ENCODE measurements around the gene LMAN2L.

DNA sequence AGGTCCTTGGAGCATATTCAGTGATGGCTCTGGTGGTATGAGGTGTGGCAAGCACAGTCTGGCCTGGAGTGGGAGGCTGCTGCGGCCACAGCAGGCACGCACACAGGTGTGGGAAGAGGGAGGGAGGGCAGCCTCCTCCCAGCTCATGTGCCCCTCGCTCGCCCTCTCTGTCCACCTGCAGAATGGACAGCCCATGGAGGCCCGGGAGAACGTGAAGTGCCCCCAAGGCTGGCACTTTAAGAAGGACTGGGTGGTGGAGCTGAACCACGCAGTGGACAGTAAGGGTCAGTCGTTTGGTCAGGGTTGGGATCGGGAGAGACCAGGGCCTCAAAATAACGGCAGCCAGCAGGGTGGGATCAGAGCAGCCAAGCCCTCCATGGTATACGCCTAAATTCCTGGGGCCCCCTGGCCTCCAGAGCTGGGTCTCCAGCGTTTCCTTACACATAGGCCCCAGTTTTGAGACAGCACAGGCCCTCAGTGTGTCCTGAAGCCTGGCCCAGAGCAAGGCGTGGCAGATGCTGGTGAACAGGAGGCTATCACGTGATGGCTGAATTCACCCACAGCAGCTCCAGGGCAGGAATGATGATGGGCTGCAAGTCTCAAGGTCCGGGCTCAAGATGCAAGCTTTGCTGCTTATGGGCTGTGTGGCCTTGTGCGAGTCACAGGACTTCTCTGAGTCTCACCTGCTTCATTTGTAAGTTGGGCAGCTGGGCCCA, 49.4 kb downstream of the LMAN2L start:
- TF ChIP-seq POLR2A (IDR thresholded peaks at IDR 0.05) (no peak), CTCF (IDR thresholded peaks at IDR 0.05) (no peak)

All from suprapubic skin (tissue), 3 donors.